ENCODE data around the gene PLEKHG2.

GRCh38 chr19:39375929-39376328 lies 36.5 kb upstream of the PLEKHG2 start:
- no peak for TF ChIP-seq POLR2A (IDR thresholded peaks at IDR 0.05)
- no peak for TF ChIP-seq POLR2AphosphoS5 (IDR thresholded peaks at IDR 0.05)
- no peak for TF ChIP-seq CTCF (IDR thresholded peaks at IDR 0.05)
